ENCODE measurements around the gene GJD4. TPM values are rescaled to one million over a fixed set of nuclear protein-coding genes. Genes with fewer than 3 reads are reported as not detected.

Gene GJD4
- polyA plus RNA-seq, 1 donor from 2014 or later = not detected

DNA sequence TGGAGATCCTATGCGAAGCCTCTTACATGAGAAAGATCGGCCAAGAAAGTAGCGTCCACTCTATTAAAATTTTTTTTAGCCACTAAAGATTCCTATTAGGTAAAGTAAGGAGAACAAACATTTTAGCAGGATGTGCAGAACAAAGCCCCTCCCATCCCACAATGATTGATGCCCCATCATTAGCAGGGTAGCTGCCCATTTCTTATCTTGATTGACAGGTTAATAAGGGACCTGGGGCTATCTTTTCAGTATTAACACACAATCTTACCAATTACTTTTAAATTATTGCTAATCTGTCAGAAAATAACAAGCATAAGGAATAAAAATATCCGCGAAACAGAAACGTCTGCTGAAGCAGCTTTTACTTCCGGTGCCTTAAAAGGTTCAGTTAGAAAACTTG lies 31.8 kb downstream of the GJD4 start:
- H2AFZ ChIP-seq (ENCODE audit: low read depth, low read length) = no peak overlapping the region
- no peaks in the 10 kb centered on the region for H3K9me2 ChIP-seq (ENCODE audit: insufficient read depth, low read length)
- no peaks in the 10 kb centered on the region for H4K20me1 ChIP-seq (ENCODE audit: insufficient read depth)
- no peaks in the 10 kb centered on the region for H3K9me3 ChIP-seq (ENCODE audit: low read length)
- peaks cover 6% of the 10 kb centered on the region for H3F3A ChIP-seq (ENCODE audit: insufficient read depth, low read length, poor library complexity, severe bottlenecking)
- H3K4me2 ChIP-seq (ENCODE audit: low read length) = no peak overlapping the region
- no peak overlapping the region for H3K9ac ChIP-seq (ENCODE audit: low read length)
- no peaks in the 10 kb centered on the region for H3K36me3 ChIP-seq (ENCODE audit: insufficient read depth, low read length)
- TF ChIP-seq EP300 (conservative IDR thresholded peaks at IDR 0.05; ENCODE audit: poor library complexity, severe bottlenecking) (no peak), RAD21 (conservative IDR thresholded peaks at IDR 0.05) (no peak), SMC3 (conservative IDR thresholded peaks at IDR 0.05; ENCODE audit: poor library complexity) (no peak), EZH2 (IDR thresholded peaks at IDR 0.05; ENCODE audit: borderline replicate concordance, insufficient read depth, low read length, poor library complexity, severe bottlenecking) (no peak), POLR2AphosphoS5 (IDR thresholded peaks at IDR 0.05) (no peak), MXI1 (conservative IDR thresholded peaks at IDR 0.05; ENCODE audit: poor library complexity, severe bottlenecking) (no peak), TAF1 (IDR thresholded peaks at IDR 0.05; ENCODE audit: low read depth) (no peak)
- TF ChIP-seq, protein P1, sequence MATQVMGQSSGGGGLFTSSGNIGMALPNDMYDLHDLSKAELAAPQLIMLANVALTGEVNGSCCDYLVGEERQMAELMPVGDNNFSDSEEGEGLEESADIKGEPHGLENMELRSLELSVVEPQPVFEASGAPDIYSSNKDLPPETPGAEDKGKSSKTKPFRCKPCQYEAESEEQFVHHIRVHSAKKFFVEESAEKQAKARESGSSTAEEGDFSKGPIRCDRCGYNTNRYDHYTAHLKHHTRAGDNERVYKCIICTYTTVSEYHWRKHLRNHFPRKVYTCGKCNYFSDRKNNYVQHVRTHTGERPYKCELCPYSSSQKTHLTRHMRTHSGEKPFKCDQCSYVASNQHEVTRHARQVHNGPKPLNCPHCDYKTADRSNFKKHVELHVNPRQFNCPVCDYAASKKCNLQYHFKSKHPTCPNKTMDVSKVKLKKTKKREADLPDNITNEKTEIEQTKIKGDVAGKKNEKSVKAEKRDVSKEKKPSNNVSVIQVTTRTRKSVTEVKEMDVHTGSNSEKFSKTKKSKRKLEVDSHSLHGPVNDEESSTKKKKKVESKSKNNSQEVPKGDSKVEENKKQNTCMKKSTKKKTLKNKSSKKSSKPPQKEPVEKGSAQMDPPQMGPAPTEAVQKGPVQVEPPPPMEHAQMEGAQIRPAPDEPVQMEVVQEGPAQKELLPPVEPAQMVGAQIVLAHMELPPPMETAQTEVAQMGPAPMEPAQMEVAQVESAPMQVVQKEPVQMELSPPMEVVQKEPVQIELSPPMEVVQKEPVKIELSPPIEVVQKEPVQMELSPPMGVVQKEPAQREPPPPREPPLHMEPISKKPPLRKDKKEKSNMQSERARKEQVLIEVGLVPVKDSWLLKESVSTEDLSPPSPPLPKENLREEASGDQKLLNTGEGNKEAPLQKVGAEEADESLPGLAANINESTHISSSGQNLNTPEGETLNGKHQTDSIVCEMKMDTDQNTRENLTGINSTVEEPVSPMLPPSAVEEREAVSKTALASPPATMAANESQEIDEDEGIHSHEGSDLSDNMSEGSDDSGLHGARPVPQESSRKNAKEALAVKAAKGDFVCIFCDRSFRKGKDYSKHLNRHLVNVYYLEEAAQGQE (IDR thresholded peaks at IDR 0.05; ENCODE audit: borderline replicate concordance) = no peak
- TF ChIP-seq, protein P2, sequence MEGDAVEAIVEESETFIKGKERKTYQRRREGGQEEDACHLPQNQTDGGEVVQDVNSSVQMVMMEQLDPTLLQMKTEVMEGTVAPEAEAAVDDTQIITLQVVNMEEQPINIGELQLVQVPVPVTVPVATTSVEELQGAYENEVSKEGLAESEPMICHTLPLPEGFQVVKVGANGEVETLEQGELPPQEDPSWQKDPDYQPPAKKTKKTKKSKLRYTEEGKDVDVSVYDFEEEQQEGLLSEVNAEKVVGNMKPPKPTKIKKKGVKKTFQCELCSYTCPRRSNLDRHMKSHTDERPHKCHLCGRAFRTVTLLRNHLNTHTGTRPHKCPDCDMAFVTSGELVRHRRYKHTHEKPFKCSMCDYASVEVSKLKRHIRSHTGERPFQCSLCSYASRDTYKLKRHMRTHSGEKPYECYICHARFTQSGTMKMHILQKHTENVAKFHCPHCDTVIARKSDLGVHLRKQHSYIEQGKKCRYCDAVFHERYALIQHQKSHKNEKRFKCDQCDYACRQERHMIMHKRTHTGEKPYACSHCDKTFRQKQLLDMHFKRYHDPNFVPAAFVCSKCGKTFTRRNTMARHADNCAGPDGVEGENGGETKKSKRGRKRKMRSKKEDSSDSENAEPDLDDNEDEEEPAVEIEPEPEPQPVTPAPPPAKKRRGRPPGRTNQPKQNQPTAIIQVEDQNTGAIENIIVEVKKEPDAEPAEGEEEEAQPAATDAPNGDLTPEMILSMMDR (IDR thresholded peaks at IDR 0.05; ENCODE audit: poor library complexity, severe bottlenecking) = no peak
- peaks cover 4% of the 10 kb centered on the region for H3K79me2 ChIP-seq (replicated peaks; ENCODE audit: insufficient read depth, low read length)
- H3K27ac ChIP-seq (ENCODE audit: low read length) = no peak overlapping the region
- peak overlapping the region; percentile 37 for H3K4me3 ChIP-seq (ENCODE audit: low read length)
- H3K27me3 ChIP-seq (ENCODE audit: insufficient read depth, low read depth, low read length) = peaks cover 6% of the 10 kb centered on the region

DNA sequence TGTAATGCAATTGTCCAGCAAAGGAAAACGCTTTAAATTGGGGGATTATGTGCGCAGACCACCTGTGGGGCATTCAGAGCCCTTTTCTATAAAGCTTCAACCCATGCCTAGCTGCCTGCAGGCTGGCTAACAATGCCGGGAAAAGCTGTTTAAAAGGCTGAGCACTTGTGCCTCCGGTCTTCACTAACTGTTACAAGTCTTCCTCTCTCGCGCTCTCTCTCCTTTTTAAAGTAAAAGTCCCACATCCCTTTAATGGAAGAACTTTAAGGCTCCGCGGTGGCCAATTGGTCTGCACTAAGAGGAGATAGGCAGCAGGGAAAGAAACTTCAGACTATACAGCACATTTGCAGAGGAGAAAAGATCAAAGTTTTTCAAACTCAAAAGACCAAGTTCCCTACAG lies 32.3 kb downstream of the GJD4 start:
- Histone ChIP-seq H3K4me3 (ENCODE audit: low read length) (peak overlapping the region; percentile 37), H3K9ac (ENCODE audit: low read length) (no peak overlapping the region)
- no peak for TF ChIP-seq MXI1 (conservative IDR thresholded peaks at IDR 0.05; ENCODE audit: poor library complexity, severe bottlenecking)
- no peak for TF ChIP-seq EP300 (conservative IDR thresholded peaks at IDR 0.05; ENCODE audit: poor library complexity, severe bottlenecking)
- TF ChIP-seq TAF1 (IDR thresholded peaks at IDR 0.05; ENCODE audit: low read depth) = no peak
- no peak for TF ChIP-seq RAD21 (conservative IDR thresholded peaks at IDR 0.05)
- TF ChIP-seq, protein P2 (IDR thresholded peaks at IDR 0.05; ENCODE audit: poor library complexity, severe bottlenecking) = no peak
- no peak for TF ChIP-seq EZH2 (IDR thresholded peaks at IDR 0.05; ENCODE audit: borderline replicate concordance, insufficient read depth, low read length, poor library complexity, severe bottlenecking)
- TF ChIP-seq POLR2AphosphoS5 (IDR thresholded peaks at IDR 0.05) = no peak
- no peak for TF ChIP-seq SMC3 (conservative IDR thresholded peaks at IDR 0.05; ENCODE audit: poor library complexity)
- TF ChIP-seq, protein P1 (IDR thresholded peaks at IDR 0.05; ENCODE audit: borderline replicate concordance) = no peak

More for the DNA sequence above, 32.3 kb downstream of the GJD4 start:
- H3K9me2 ChIP-seq (ENCODE audit: insufficient read depth, low read length) = no peaks in the 10 kb centered on the region
- no peak overlapping the region for H2AFZ ChIP-seq (ENCODE audit: low read depth, low read length)
- H3K4me2 ChIP-seq (ENCODE audit: low read length) = peak overlapping the region; percentile 11
- H3K79me2 ChIP-seq (replicated peaks; ENCODE audit: insufficient read depth, low read length) = peaks cover 4% of the 10 kb centered on the region
- no peaks in the 10 kb centered on the region for H4K20me1 ChIP-seq (ENCODE audit: insufficient read depth)
- no peak overlapping the region for H3K27ac ChIP-seq (ENCODE audit: low read length)
- no peaks in the 10 kb centered on the region for H3K36me3 ChIP-seq (ENCODE audit: insufficient read depth, low read length)
- H3K9me3 ChIP-seq (ENCODE audit: low read length) = no peaks in the 10 kb centered on the region
- peaks cover 6% of the 10 kb centered on the region for H3F3A ChIP-seq (ENCODE audit: insufficient read depth, low read length, poor library complexity, severe bottlenecking)
- peaks cover 6% of the 10 kb centered on the region for H3K27me3 ChIP-seq (ENCODE audit: insufficient read depth, low read depth, low read length)

Data from neural cell (in vitro differentiated cells).